ENCODE results near the gene SLC35G1. TPM values are rescaled to one million over a fixed set of nuclear protein-coding genes. Genes with fewer than 3 reads are reported as not detected.
A peak's percentile ranks its signal among the peaks of the same experiment; 100 is the strongest.

The SLC35G1 gene
- total and polyA plus RNA-seq, 2 of the 13 experiments (the other 11 are each of a cell fraction or from before 2014, with no cell fraction given) = 2.5 to 4.5 TPM

- TF ChIP-seq ZNF589 (CRISPR knock-in tag; conservative IDR thresholded peaks at IDR 0.05) = no peak
- no peak for TF ChIP-seq ARID3A (IDR thresholded peaks at IDR 0.05; ENCODE audit: low read depth, low read length)
- TF ChIP-seq ZMYM2 (CRISPR knock-in tag; IDR thresholded peaks at IDR 0.05) = no peak
- TF ChIP-seq KAT8 (CRISPR knock-in tag; IDR thresholded peaks at IDR 0.05) = no peak
- TF ChIP-seq ZNF207 (IDR thresholded peaks at IDR 0.05; ENCODE audit: borderline replicate concordance) = no peak
- TF ChIP-seq SRSF4 (IDR thresholded peaks at IDR 0.05; ENCODE audit: low read depth, low read length, poor library complexity, severe bottlenecking) = no peak
- no peak for TF ChIP-seq CCDC6 (CRISPR knock-in tag; IDR thresholded peaks at IDR 0.05)
- no peak for TF ChIP-seq ZFP36 (IDR thresholded peaks at IDR 0.05; ENCODE audit: borderline replicate concordance, low read depth, low read length, partially characterized antibody)
- TF ChIP-seq CREM (IDR thresholded peaks at IDR 0.05) = no peak
- no peak for TF ChIP-seq CREM (CRISPR knock-in tag; IDR thresholded peaks at IDR 0.05)
- TF ChIP-seq ZNF382 (CRISPR knock-in tag; IDR thresholded peaks at IDR 0.05; ENCODE audit: borderline replicate concordance) = no peak
- FAIRE-seq = no peak
These were observed 53.3 kb downstream of the SLC35G1 start for GRCh38 chr10:93947055-93947454.

More at GRCh38 chr10:93947055-93947454, 53.3 kb downstream of the SLC35G1 start:
- H3K27me3 ChIP-seq (ENCODE audit: control insufficient read depth in 1 of 2, insufficient read depth in 2 of 2, low read length in 2 of 2) = no peaks in the 10 kb centered on the region; a peak in 1 of 5 replicates
- no peaks in the 10 kb centered on the region for H3K9me3 ChIP-seq (ENCODE audit: low read length)
- ChIA-PET POLR2A (no interaction called here), CTCF (ENCODE audit: low intra/inter-chr PET ratio, low total read pairs) (no interaction called here)
- H3K4me2 ChIP-seq (ENCODE audit: low read depth, low read length) = no peak overlapping the region
- no peak overlapping the region for H3K9ac ChIP-seq (ENCODE audit: insufficient read depth, low read depth, low read length)
- ATAC-seq = no peak; the same call in 2 of the 3 replicates
- H3K4me1 ChIP-seq (ENCODE audit: insufficient read depth, low read length) = no peaks in the 10 kb centered on the region
- no peaks in the 10 kb centered on the region for H3K36me3 ChIP-seq (replicated peaks in 1 of 2; ENCODE audit: control insufficient read depth in 1 of 2, insufficient read depth in 2 of 2, low read length in 2 of 2)
- in situ Hi-C loops (cut with HindIII; ENCODE audit: extremely low pct_ligation_motif_present, low pct_unique_long_range_greater_than_20kb) = no loop called here
- H4K20me1 ChIP-seq (ENCODE audit: insufficient read depth, low read length) = no peaks in the 10 kb centered on the region
- 21% methylated on average over 6 of the region's 8 CpGs for WGBS (ENCODE audit: low lambda C conversion rate)
- no peak overlapping the region for H2AFZ ChIP-seq (ENCODE audit: low read length)
- no TSS peak for BruUV-seq (replicated peaks)
- intact Hi-C loops (cut with micrococcal nuclease; ENCODE audit: unreplicated experiment) = no loop called here
- no peak overlapping the region for H3K27ac ChIP-seq (ENCODE audit: extremely low read length, insufficient read depth, low read length)
- no peaks in the 10 kb centered on the region for H3K79me2 ChIP-seq (ENCODE audit: insufficient read depth, low read length)
- peak; percentile 27 for DNase-seq (ENCODE audit: low spot score)
- no peak overlapping the region for H3K4me3 ChIP-seq (replicated peaks in 1 of 3; ENCODE audit: insufficient read depth in 1 of 3, low read depth in 2 of 3, low read length in 3 of 3)

Measured in HepG2 (cell line).